Measurements from ENCODE around the gene MAPK8IP1.

Gene MAPK8IP1

DNA sequence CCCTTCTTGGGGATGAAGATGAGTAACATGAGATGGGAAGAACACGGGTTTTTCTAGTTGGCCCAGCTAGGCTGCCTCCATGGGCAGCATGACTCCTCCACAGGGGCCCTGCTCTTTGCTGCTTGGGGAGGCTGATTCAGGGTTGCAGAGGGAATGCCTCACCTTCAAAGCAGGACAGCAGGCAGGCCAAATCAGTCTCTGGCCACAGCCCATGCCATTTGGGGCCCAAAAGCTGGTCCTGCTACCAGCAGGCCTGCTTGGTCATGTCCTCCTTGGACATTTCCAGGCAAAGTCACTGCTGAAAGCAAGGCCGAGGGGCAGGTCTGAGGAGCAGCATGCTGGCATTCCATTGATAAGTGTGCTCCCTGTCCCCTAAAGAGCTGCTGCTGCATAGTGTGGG lies 13.8 kb upstream of the MAPK8IP1 start:
- no peak overlapping the region for H3K4me3 ChIP-seq (replicated peaks in 1 of 2; ENCODE audit: low read depth in 2 of 2, low read length in 2 of 2)
- no peak for DNase-seq (ENCODE audit: low read depth in 2 of 2)
- TF ChIP-seq, protein P1, sequence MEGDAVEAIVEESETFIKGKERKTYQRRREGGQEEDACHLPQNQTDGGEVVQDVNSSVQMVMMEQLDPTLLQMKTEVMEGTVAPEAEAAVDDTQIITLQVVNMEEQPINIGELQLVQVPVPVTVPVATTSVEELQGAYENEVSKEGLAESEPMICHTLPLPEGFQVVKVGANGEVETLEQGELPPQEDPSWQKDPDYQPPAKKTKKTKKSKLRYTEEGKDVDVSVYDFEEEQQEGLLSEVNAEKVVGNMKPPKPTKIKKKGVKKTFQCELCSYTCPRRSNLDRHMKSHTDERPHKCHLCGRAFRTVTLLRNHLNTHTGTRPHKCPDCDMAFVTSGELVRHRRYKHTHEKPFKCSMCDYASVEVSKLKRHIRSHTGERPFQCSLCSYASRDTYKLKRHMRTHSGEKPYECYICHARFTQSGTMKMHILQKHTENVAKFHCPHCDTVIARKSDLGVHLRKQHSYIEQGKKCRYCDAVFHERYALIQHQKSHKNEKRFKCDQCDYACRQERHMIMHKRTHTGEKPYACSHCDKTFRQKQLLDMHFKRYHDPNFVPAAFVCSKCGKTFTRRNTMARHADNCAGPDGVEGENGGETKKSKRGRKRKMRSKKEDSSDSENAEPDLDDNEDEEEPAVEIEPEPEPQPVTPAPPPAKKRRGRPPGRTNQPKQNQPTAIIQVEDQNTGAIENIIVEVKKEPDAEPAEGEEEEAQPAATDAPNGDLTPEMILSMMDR (IDR thresholded peaks at IDR 0.05; ENCODE audit: low read depth, low read length), result no peak

DNA sequence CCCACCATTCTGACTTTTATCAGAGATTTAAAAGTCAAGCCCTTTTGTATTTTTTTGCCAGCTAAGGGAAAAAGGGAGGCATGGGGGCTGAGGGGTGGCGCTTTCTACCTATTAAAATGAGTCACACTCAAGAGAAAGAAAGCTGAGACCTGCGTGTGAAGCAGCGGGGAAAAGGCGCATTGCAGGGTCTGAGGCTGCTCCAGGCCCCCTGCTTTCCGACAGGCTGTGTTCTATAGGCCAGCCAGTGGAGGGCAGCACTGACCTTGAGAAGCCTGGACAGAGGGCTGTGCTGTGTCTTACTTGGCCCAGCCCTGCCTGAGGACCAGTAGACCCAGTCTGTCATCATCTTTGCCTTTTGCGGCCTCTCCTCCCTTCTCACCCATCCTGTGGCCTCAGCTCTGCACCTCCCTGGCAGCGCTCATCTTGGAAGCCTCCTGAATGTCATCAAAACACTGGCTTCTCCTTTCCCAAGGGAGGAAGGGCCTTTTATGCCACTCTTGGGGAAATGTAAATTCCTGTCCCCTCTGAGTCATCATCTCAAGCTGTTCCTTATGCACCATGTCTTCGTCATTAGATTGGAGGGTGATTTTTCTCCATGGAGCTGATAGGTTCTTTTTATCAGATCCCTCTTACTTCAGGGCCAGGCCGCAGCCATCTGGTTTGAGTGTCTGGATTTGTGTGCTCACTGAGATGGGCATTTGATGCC lies 12.6 kb upstream of the MAPK8IP1 start:
- H3K4me3 ChIP-seq (replicated peaks in 1 of 2; ENCODE audit: low read depth in 2 of 2, low read length in 2 of 2), result no peak overlapping the region
- TF ChIP-seq, protein P1 (IDR thresholded peaks at IDR 0.05; ENCODE audit: low read depth, low read length), result peak; percentile 86
- peak; percentile 80 to 84 for DNase-seq (ENCODE audit: low read depth in 2 of 2)

DNA sequence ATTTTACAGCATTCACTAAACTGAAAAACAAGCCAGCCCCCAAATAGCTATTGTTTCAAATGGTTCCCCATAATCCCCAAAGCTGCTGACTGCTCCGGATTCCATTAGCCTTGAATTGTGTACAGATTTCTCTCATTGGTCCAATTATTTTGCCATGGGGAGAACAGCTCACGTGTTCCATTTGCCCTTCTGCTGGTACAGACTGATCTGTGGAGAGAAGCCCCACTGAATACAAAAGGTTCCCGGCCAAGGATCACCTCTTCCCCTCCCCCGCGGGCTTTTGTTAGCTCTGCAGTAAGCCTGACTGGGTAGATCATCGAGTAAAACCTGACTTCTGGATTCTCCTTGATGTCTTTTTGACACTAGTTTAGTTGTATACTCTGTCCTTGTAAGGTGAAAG lies 9.1 kb upstream of the MAPK8IP1 start:
- TF ChIP-seq, protein P1 (IDR thresholded peaks at IDR 0.05; ENCODE audit: low read depth, low read length), result no peak
- H3K4me3 ChIP-seq (replicated peaks in 1 of 2; ENCODE audit: low read depth in 2 of 2, low read length in 2 of 2), result no peak overlapping the region
- no peak for DNase-seq (ENCODE audit: low read depth in 2 of 2)

DNA sequence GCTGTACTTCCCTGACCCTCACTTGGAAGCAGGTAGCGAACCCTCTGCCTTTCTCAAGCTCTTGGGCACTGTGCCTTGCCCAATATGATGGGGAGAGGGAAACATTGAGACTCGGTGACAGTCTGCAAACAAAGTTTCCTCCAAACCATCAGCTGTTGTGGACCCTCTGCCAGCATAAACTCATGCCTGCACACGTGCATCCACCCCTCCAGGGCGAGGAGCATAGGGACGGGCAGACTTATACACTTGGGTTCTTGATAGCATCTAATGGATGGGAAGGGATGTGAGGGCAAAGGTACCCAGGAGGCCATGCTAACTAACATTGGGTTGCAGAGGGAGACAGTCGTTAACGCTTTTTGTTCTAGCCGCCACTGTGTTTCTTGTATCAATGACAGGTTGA lies 8.2 kb upstream of the MAPK8IP1 start:
- TF ChIP-seq, protein P1 (IDR thresholded peaks at IDR 0.05; ENCODE audit: low read depth, low read length), result no peak
- no peak overlapping the region for H3K4me3 ChIP-seq (replicated peaks in 1 of 2; ENCODE audit: low read depth in 2 of 2, low read length in 2 of 2)
- DNase-seq (ENCODE audit: low read depth in 2 of 2), result no peak

DNA sequence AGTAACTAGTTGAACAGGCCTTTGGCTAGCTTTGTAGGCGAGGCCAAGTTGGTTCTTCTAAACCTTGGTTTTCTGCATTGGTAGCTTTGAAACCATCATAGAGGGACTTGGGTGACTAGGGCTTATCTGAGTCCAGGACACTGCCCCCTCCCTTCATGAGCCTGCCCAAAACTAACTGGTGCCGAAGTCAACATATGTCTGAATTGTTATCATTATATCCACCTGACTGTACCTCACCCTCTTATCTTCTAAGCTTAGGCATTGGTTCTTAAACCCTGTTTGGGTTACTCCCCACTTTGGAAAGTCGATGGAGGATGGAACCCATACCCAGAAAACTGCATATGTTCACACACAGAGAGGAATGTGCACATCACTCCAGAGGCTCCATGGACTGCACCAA lies 7.6 kb upstream of the MAPK8IP1 start:
- TF ChIP-seq, protein P1 (IDR thresholded peaks at IDR 0.05; ENCODE audit: low read depth, low read length), result no peak
- no peak for DNase-seq (ENCODE audit: low read depth in 2 of 2)
- no peak overlapping the region for H3K4me3 ChIP-seq (replicated peaks in 1 of 2; ENCODE audit: low read depth in 2 of 2, low read length in 2 of 2)

DNA sequence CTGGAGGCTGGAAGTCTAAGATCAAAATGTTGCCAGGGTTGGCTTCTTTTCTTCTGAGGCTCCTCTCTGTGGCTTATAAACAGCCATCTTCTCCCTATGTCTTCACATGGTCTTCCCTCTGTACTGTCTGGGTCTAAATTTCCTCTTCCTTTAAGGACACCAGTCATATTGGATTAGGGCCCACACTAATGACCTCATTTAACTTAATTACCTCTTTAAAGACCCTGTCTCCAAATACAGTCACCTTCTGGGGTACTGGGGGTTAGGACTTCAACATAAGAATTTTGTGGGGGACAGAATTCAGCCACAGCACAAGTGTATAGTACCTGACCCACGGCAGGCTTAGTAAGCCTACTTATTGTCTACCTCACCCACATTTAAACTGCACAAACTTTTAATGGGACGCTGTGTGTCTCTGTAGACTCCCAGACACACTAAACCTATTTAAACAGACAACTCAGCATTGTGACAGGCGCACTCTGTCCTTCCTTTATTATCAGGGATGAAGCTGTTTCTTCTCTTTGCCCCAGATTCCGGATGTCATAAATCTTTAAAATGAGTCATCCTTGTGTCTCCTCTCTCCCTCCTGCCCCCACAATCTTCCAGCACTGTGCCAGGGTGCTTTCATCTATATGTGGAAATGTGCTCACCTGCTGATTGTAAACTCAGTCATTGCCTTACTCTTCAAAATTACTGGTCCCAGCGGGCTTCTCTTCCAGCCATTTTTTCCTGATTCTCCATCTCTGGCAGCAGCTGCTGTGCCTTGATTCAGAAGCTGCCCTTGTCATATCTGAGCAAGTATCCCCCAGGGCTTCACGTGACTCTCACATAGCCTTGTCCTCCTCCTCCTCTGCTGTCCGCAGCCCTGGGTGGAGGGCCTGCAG lies 5.4 kb upstream of the MAPK8IP1 start:
- peak in 1 of 2 donors; percentile 15 for DNase-seq (ENCODE audit: low read depth in 2 of 2)
- TF ChIP-seq, protein P1 (IDR thresholded peaks at IDR 0.05; ENCODE audit: low read depth, low read length), result no peak
- no peak overlapping the region for H3K4me3 ChIP-seq (replicated peaks in 1 of 2; ENCODE audit: low read depth in 2 of 2, low read length in 2 of 2)

All from cardiac fibroblast (primary cell).